Esophagus squamous epithelium (tissue), 5 donors: Measurements from ENCODE around the gene IKZF1. TPM values are rescaled to one million over a fixed set of nuclear protein-coding genes. Genes with fewer than 3 reads are reported as not detected.

Source experiments
- DNase-seq: peaks from one replicate; lab custom pipeline; 2025; lab: John Stamatoyannopoulos, UW
- H3K27ac ChIP-seq, 4 donors: fragments of 200-600 bp; sonication (generic); one replicate each; pipeline ENCODE4 v1.5.1; 2016 to 2019; ENCODE audit warnings: mild to moderate bottlenecking in 1 of 4
- H3K27me3 ChIP-seq, 4 donors: fragments of 200-600 bp; sonication (generic); 1 replicate in 3 of 4; 2 replicates in 1 of 4; pipeline versions ENCODE4 v1.5.1 to v1.6.0; 2017 to 2021; ENCODE audit warnings: antibody characterized with exemption in 1 of 4
- H3K36me3 ChIP-seq, 3 donors: fragments of 200-600 bp; sonication (generic); one replicate each; pipeline ENCODE4 v1.5.1; 2016 to 2019
- H3K4me1 ChIP-seq, 3 donors: fragments of 200-600 bp; sonication (generic); one replicate each; pipeline ENCODE4 v1.5.1; 2017 to 2019
- H3K4me3 ChIP-seq, 4 donors: fragments of 200-600 bp; sonication (generic); 1 replicate in 3 of 4; 2 replicates in 1 of 4; pipeline ENCODE4 v1.5.1; 2016 to 2019; ENCODE audit warnings: mild to moderate bottlenecking in 2 of 4, moderate library complexity in 1 of 4
- H3K9me3 ChIP-seq, 3 donors: fragments of 200-600 bp; sonication (generic); one replicate each; pipeline ENCODE4 v1.5.1; 2016 to 2019
- POLR2A ChIP-seq, 4 donors: fragments of 450-650 bp; IDR thresholded peaks; one replicate each; pipeline ENCODE4 v1.6.1; 2017; ENCODE audit warnings: antibody characterized with exemption in 4 of 4, mild to moderate bottlenecking in 4 of 4, moderate library complexity in 3 of 4
- WGBS, 2 donors: methylation state at CpG; one replicate each; pipeline ENCODE4 v1.1.5; 2018; 5-methylcytosine and 5-hydroxymethylcytosine counted together
- intact Hi-C: fragments of 100-400 bp; cut with DNase I; formaldehyde crosslinking; loops from one replicate; pipeline ENCODE4 v1.15.0; 2022
- total RNA-seq, 4 donors: library from RNA; depleted of rRNA; stranded (reverse); fragments of >200 nt; gene quantifications; one replicate each; pipeline ENCODE4 v1.1.0, GENCODE V29; 2016
- TF ChIP-seq, protein P1 (sequence below), 6 experiments: fragments of 450-650 bp in 4 of 6; fragments of 200-600 bp in 2 of 6; sonication (generic) in 2 of 6; IDR thresholded peaks; one replicate each; pipeline ENCODE4 v1.5.1; 2016 to 2019; ENCODE audit warnings: antibody characterized with exemption in 6 of 6, mild to moderate bottlenecking in 4 of 6, moderate library complexity in 4 of 6
- donor health status: DM: yes; HTN: yes; CAD: no.

Gene IKZF1
- total RNA-seq, 4 donors from 2014 or later = 4.9 to 29.6 (median 8.4) TPM

DNA sequence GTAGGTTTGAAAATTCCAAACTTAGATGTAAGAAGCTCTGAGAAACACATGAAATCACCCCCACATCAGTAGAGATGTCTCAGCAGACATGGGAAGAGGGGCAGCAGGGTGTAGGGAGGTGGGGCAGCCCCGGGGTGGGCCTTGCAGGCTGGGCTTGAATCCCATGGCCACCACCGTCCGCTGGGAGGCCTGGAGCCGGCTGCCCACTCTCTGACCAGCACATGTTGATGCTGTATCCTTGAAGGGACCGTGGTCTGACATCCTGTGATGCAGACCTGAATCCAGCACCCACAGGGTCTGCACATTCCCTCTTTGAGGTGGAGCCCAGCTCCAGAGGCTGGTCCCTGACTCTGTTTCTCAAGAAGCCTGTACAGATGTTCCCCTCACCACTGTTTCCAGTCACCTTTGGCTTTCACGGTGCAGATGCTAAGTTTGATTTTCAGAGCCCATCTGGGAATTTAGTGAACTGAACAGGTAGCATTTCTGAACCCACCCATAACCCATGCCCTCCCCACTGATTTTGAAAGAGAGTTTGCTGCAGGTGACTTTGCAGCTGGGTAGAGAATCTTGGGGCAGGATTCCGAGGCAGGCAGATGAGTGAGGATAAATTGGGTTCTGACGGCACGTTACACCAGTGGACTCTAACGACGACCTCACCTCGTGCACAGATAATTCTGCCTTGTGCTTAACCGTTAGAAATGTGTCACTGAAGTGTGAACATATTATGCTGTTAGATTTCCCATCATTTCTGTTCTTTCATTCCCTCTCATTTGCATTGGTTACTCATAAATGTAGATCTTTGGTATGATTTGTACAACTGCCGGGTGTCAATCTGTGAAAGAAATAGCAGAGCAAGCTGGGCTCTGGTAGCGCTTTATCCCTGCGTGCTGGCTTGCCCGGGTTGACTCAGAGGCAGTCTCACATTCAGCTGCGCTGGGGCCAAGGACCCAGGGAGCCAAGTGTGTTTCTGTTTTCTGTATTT, 45.7 kb downstream of the IKZF1 start:
- no peak for DNase-seq
- peak overlapping the region in 3 of 4 donors; percentile 25 to 62 (median 55) for H3K27ac ChIP-seq
- H3K4me1 ChIP-seq = no peaks in the 10 kb centered on the region
- no peaks in the 10 kb centered on the region for H3K9me3 ChIP-seq
- no peaks in the 10 kb centered on the region for H3K36me3 ChIP-seq
- no peak overlapping the region for H3K4me3 ChIP-seq
- 66 to 69% methylated on average over 7 to 17 of the region's 18 CpGs for WGBS, 2 donors
- peaks cover 0 to 3% (median 0%) of the 10 kb centered on the region in 4 donors for H3K27me3 ChIP-seq
- intact Hi-C loops = no loop called here
- peak in 1 of 4 donors; percentile 29 for TF ChIP-seq POLR2A (IDR thresholded peaks at IDR 0.05)
- TF ChIP-seq, protein P1, sequence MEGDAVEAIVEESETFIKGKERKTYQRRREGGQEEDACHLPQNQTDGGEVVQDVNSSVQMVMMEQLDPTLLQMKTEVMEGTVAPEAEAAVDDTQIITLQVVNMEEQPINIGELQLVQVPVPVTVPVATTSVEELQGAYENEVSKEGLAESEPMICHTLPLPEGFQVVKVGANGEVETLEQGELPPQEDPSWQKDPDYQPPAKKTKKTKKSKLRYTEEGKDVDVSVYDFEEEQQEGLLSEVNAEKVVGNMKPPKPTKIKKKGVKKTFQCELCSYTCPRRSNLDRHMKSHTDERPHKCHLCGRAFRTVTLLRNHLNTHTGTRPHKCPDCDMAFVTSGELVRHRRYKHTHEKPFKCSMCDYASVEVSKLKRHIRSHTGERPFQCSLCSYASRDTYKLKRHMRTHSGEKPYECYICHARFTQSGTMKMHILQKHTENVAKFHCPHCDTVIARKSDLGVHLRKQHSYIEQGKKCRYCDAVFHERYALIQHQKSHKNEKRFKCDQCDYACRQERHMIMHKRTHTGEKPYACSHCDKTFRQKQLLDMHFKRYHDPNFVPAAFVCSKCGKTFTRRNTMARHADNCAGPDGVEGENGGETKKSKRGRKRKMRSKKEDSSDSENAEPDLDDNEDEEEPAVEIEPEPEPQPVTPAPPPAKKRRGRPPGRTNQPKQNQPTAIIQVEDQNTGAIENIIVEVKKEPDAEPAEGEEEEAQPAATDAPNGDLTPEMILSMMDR (IDR thresholded peaks at IDR 0.05) = no peak

DNA sequence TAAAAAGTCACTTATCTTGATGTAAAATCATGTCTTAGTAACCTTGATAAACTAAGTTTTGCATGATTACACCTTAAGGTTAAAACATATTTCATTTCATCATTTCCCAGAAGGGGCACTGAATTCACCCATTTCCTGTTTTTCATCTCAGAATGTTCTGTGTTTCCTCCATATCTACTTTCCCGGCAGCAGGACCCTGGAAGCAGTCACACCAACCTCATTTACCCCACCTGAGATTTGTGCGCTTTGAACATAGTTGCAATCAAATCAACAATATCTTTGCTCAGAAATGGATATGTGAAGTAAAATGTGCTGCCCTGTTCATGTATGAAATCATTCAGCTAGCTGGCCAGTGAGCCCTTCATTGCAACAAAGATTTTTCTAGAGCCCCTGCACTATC, 46.8 kb downstream of the IKZF1 start:
- Histone ChIP-seq H3K27me3 (peaks cover 0 to 3% (median 0%) of the 10 kb centered on the region in 4 donors), H3K36me3 (no peaks in the 10 kb centered on the region), H3K27ac (peak overlapping the region in 3 of 4 donors; percentile 34 to 65 (median 58)), H3K4me1 (no peaks in the 10 kb centered on the region), H3K9me3 (no peaks in the 10 kb centered on the region), H3K4me3 (no peak overlapping the region)
- no peak for TF ChIP-seq POLR2A (IDR thresholded peaks at IDR 0.05)
- TF ChIP-seq, protein P1 (IDR thresholded peaks at IDR 0.05) = no peak
- 62 to 70% methylated on average over 2 of the region's 2 CpGs for WGBS, 2 donors
- DNase-seq = no peak
- intact Hi-C loops = no loop called here

DNA sequence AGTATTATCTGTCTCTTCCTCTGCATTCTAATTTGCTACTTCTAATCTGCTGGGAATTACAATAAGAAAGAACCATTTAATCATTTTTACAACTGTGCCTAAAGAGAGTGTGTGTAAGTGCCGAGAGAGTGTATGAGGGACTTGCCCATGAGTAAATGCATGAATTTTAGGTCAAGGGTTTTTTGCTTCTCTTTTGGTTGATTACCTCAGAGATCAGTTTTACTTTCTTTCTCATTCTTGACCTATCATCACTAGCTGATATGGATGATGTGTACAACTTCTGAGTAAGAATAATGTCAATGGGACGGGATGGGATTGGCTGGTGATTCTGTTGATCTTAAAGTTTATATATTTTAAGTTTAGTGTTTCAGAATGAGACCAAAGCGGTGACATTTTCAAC, 47.8 kb downstream of the IKZF1 start:
- Histone ChIP-seq H3K27me3 (peaks cover 0 to 3% (median 0%) of the 10 kb centered on the region in 4 donors), H3K9me3 (no peaks in the 10 kb centered on the region), H3K4me3 (no peak overlapping the region), H3K4me1 (no peaks in the 10 kb centered on the region), H3K36me3 (no peaks in the 10 kb centered on the region), H3K27ac (peak overlapping the region in 3 of 4 donors; percentile 34 to 65 (median 58))
- TF ChIP-seq POLR2A (IDR thresholded peaks at IDR 0.05) = peak in 1 of 4 donors; percentile 20
- TF ChIP-seq, protein P1 (IDR thresholded peaks at IDR 0.05) = no peak
- intact Hi-C loops = no loop called here
- no peak for DNase-seq
- WGBS, 2 donors = 62 to 64% methylated on average over 3 of the region's 3 CpGs

DNA sequence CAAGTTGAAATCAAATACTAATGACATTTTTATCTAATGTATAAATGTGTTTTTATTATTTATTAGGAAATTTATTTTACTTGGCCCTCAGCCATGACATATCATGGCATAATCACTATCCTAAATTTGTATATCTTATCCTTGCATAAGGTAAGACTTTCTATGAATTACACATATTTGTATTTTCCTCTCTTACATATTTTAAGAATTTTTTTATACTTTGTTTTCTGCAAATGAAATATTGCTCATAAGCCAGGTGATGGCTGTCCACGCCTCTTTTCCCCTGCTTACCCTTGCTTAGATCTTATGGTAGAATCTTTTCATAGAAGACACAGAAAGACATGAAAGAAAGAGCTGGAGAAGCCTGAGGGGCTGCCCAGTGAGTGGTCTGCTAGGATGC, 48.2 kb downstream of the IKZF1 start:
- TF ChIP-seq, protein P1 (IDR thresholded peaks at IDR 0.05) = no peak
- TF ChIP-seq POLR2A (IDR thresholded peaks at IDR 0.05) = no peak
- DNase-seq = no peak
- H3K36me3 ChIP-seq = no peaks in the 10 kb centered on the region
- intact Hi-C loops = no loop called here
- WGBS, 2 donors = 78 to 80% methylated on average over 1 of the region's 1 CpG
- no peaks in the 10 kb centered on the region for H3K9me3 ChIP-seq
- peaks cover 0 to 2% (median 0%) of the 10 kb centered on the region in 4 donors for H3K27me3 ChIP-seq
- H3K27ac ChIP-seq = peak overlapping the region in 2 of 4 donors; percentile 44 to 58
- no peak overlapping the region for H3K4me3 ChIP-seq
- no peaks in the 10 kb centered on the region for H3K4me1 ChIP-seq

DNA sequence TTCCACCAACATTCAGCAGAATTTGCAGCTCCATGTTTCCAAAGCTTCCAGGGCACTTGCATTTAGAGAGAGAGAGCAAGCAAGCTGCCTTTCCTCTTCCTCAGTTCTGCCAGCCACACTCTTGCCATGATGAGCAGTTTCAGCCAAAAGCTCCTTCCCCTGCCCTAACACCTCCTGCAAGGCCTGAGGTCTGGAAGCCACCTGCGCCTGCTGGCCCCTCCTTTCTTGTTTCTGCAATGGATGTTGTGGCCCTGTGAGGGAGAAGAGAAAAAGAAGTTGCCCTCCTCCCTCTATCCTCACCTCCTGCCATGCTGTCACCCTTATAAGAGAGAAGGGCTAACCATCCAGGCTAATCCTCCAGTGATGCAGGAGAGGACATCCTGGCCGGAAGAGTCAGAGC, 48.7 kb downstream of the IKZF1 start:
- TF ChIP-seq, protein P1 (IDR thresholded peaks at IDR 0.05) = no peak
- TF ChIP-seq POLR2A (IDR thresholded peaks at IDR 0.05) = no peak
- DNase-seq = no peak
- intact Hi-C loops = no loop called here
- no peaks in the 10 kb centered on the region for H3K4me1 ChIP-seq
- H3K9me3 ChIP-seq = no peaks in the 10 kb centered on the region
- H3K36me3 ChIP-seq = no peaks in the 10 kb centered on the region
- H3K27ac ChIP-seq = peak overlapping the region in 2 of 4 donors; percentile 44 to 58
- WGBS, 2 donors = 61 to 78% methylated on average over 2 of the region's 2 CpGs
- H3K4me3 ChIP-seq = no peak overlapping the region
- H3K27me3 ChIP-seq = no peaks in the 10 kb centered on the region
